NB4 (cell line): ENCODE results near the gene RPS15.

ENCODE experiments used
- MYC ChIP-seq: IDR thresholded peaks from 2 replicates; pipeline ENCODE4 v1.6.1; 2011; ENCODE audit warnings: low read depth, low read length
- POLR2A ChIP-seq: IDR thresholded peaks from 2 replicates; pipeline ENCODE4 v1.6.1; 2011; ENCODE audit warnings: mild to moderate bottlenecking; ENCODE audit not compliant: insufficient read length; ENCODE audit errors: extremely low read depth
- TF ChIP-seq, protein P1 (sequence below): IDR thresholded peaks from one replicate; pipeline ENCODE4 v1.5.1; 2012; ENCODE audit warnings: low read depth, low read length
- TF ChIP-seq, protein P2 (sequence below): IDR thresholded peaks from 2 replicates; pipeline ENCODE4 v1.6.1; 2011; ENCODE audit warnings: low read depth, low read length

DNA sequence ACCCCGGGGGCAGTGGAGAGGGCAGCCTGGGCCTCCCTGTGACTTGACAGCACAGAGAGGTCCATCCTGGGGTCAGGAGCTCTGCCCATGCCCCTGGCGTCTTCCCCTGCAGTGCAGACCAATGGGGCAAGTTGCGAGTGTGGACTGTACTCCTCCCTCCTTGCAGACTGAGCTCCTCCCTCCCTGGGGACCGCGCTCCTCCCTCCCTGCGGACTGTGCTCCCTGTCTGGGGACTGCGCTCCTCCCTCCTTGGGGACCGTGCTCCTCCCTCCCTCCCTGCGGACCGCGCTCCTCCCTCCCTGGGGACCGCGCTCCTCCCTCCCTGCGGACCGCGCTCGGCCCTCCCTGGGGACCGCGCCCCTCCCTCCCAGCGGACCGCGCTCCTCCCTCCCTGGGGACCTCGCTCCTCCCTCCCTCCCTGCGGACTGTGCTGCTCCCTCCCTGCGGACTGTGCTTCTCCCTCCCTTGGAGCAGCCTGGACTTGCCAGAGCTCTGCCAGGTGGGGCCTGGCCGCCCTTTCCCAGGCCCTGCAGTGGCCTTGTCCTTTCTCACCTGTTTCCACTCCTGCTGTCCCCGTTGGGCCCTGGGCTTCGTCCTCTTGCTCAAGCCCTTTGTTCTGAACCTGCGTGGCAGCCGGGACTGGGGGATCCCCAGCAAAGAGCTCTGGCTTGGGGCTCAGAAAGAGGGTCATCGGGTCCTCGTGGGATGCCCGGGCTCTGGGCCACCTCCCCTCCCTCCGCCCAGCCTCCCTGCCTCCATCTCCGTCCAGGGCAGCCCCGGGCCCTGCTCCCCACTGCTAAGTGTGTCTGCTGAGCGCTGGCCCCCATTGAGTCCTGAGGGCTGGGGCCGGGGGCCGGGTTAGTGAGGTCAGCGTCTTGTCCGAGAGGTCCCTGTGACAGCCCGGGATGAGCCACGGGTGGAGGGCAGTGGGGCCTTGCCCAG is 43.7 kb upstream of the RPS15 start:
- TF ChIP-seq, protein P1, sequence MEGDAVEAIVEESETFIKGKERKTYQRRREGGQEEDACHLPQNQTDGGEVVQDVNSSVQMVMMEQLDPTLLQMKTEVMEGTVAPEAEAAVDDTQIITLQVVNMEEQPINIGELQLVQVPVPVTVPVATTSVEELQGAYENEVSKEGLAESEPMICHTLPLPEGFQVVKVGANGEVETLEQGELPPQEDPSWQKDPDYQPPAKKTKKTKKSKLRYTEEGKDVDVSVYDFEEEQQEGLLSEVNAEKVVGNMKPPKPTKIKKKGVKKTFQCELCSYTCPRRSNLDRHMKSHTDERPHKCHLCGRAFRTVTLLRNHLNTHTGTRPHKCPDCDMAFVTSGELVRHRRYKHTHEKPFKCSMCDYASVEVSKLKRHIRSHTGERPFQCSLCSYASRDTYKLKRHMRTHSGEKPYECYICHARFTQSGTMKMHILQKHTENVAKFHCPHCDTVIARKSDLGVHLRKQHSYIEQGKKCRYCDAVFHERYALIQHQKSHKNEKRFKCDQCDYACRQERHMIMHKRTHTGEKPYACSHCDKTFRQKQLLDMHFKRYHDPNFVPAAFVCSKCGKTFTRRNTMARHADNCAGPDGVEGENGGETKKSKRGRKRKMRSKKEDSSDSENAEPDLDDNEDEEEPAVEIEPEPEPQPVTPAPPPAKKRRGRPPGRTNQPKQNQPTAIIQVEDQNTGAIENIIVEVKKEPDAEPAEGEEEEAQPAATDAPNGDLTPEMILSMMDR, result no peak
- TF ChIP-seq POLR2A, result no peak
- no peak for TF ChIP-seq MYC
- TF ChIP-seq, protein P2, sequence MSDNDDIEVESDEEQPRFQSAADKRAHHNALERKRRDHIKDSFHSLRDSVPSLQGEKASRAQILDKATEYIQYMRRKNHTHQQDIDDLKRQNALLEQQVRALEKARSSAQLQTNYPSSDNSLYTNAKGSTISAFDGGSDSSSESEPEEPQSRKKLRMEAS, result no peak
